GM18861 (cell line): ENCODE measurements around the gene THUMPD3.

Source experiments
- ATAC-seq: cut with Tn5 transposase; IDR thresholded peaks from one replicate; pipeline ENCODE4 v1.9.1; 2021; ENCODE audit not compliant: unreplicated experiment

THUMPD3 gene

GRCh38 chr3:9396632-9397331, 33.9 kb downstream of the THUMPD3 start:
- peak; percentile 67 for ATAC-seq

- peak; percentile 36 for ATAC-seq
Observed at GRCh38 chr3:9397332-9397905, 34.6 kb downstream of the THUMPD3 start, which contains the start of gene SETD5. TSS of gene SETD5 (plus strand) at chr3:9397615. CDS start at chr3:9428939, 31,324 bp downstream.

GRCh38 chr3:9397906-9398699, 35.2 kb downstream of the THUMPD3 start:
- no peak for ATAC-seq

- ATAC-seq: no peak
Observed at GRCh38 chr3:9398700-9399336, 36.0 kb downstream of the THUMPD3 start.

- ATAC-seq: no peak
Observed at GRCh38 chr3:9399337-9399703, 36.5 kb downstream of the THUMPD3 start.

GRCh38 chr3:9399746-9400145, 36.9 kb downstream of the THUMPD3 start:
- ATAC-seq: no peak

GRCh38 chr3:9400616-9401015, 37.8 kb downstream of the THUMPD3 start:
- ATAC-seq: no peak

- no peak for ATAC-seq
Observed at GRCh38 chr3:9401986-9402385, 39.1 kb downstream of the THUMPD3 start.

GRCh38 chr3:9402410-9403228, 39.8 kb downstream of the THUMPD3 start:
- ATAC-seq: no peak

GRCh38 chr3:9403463-9403862, 40.6 kb downstream of the THUMPD3 start:
- no peak for ATAC-seq

- ATAC-seq: no peak
Observed at GRCh38 chr3:9404680-9405079, 41.8 kb downstream of the THUMPD3 start.

- ATAC-seq: no peak
Observed at GRCh38 chr3:9405756-9406155, 42.9 kb downstream of the THUMPD3 start.

- no peak for ATAC-seq
Observed at GRCh38 chr3:9406856-9407626, 44.2 kb downstream of the THUMPD3 start.

GRCh38 chr3:9408061-9408460, 45.2 kb downstream of the THUMPD3 start:
- no peak for ATAC-seq

- ATAC-seq: no peak
Observed at GRCh38 chr3:9408546-9408945, 45.7 kb downstream of the THUMPD3 start.

GRCh38 chr3:9409981-9410854, 47.4 kb downstream of the THUMPD3 start:
- ATAC-seq: no peak

GRCh38 chr3:9411302-9411701, 48.4 kb downstream of the THUMPD3 start:
- no peak for ATAC-seq

- ATAC-seq: no peak
Observed at GRCh38 chr3:9412293-9412692, 49.4 kb downstream of the THUMPD3 start.

GRCh38 chr3:9414826-9415225, 52.0 kb downstream of the THUMPD3 start:
- ATAC-seq: no peak
